Keratinocyte (primary cell): Measurements from ENCODE around the gene ZNF142.
A peak's percentile ranks its signal among the peaks of the same experiment; 100 is the strongest.

ENCODE experiments used
- CTCF ChIP-seq, 3 experiments: IDR thresholded peaks in 1 of 3; conservative IDR thresholded peaks in 1 of 3; optimal IDR thresholded peaks in 1 of 3; 2 replicates in 2 of 3; 3 replicates in 1 of 3; pipeline versions ENCODE3 to v1.5.1; 2011; ENCODE audit warnings: low read length in 3 of 3, mild to moderate bottlenecking in 3 of 3, moderate library complexity in 2 of 3, control low read depth in 1 of 3, inconsistent platforms in 1 of 3; ENCODE audit not compliant: insufficient read depth in 2 of 3; ENCODE audit errors: extremely low read depth in 1 of 3
- EZH2 ChIP-seq: IDR thresholded peaks from one replicate; pipeline ENCODE4 v1.6.1; 2012; ENCODE audit warnings: inconsistent platforms, mild to moderate bottlenecking, low read length, moderate library complexity

- no peak for TF ChIP-seq EZH2
- TF ChIP-seq CTCF (optimal IDR thresholded peaks at IDR 0.05 in 1 of 3, IDR thresholded peaks at IDR 0.05 in 1 of 3, conservative IDR thresholded peaks at IDR 0.05 in 1 of 3; ENCODE audit: extremely low read depth in 1 of 3, insufficient read depth in 2 of 3, low read length in 3 of 3), result peak; percentile 56 to 66 (median 63)
These were observed 659 bp downstream of the ZNF142 start for GRCh38 chr2:218658671-218659257.
